SIG-M5 (cell line): ENCODE measurements around the gene CLSTN2.

ENCODE experiments used
- DNase-seq: peaks from one replicate; lab custom pipeline; 2025; lab: John Stamatoyannopoulos, UW

The CLSTN2 gene

GRCh38 chr3:140341817-140342403 lies 406.9 kb downstream of the CLSTN2 start:
- DNase-seq = no peak

DNA sequence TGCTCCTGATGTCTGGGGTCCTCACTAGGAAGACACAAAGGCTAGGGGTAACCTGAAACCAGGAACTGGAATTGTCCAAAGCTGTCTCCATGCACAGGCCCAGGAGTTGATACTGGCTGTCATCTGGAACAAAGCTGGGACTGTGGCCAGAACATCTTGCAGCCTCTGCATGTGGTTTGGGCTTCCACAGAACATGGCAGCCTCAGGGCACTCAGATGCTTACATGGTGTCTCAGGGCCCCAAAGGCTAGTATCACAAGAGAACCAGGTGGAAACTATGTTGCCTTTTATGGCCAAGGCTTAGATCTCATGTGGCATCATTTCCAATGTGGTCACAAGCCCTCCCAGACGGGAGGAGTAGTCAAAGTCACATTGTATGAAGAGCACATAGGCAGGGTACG lies 407.7 kb downstream of the CLSTN2 start:
- no peak for DNase-seq

- no peak for DNase-seq
Observed at GRCh38 chr3:140343211-140344081, 408.5 kb downstream of the CLSTN2 start.

- no peak for DNase-seq
Observed at GRCh38 chr3:140344082-140344454, 409.1 kb downstream of the CLSTN2 start.

DNA sequence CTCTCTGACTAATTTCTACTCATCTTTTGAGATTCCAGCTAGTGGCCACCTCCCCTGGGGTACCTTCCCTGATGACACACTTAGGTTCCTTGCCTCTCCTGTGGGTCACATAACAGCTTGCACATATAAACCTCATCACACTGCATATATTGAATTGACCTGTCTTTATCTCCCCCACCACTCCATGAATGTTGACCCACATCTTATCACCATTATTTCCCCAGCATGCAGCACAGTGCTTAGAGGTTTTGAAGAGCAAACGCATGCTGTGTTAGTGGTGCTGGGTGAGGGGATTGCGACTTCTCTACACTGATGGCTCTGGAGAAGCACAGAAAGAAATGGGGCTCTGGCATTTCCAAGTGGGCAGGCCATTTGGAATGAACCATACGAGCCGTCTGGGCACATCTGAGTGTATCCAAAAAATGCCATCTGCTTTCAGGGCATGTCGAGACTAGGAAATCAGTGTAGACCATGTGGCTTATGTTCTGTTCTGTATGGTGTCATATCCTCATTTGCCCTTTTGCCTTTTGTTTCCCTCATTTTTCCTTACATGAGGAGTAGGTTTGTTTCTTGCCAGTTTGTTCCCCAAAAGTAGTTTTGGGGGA lies 409.7 kb downstream of the CLSTN2 start:
- no peak for DNase-seq

GRCh38 chr3:140347151-140347550 lies 412.2 kb downstream of the CLSTN2 start:
- DNase-seq = no peak

- no peak for DNase-seq
Observed at GRCh38 chr3:140349938-140350337, 415.0 kb downstream of the CLSTN2 start.

DNA sequence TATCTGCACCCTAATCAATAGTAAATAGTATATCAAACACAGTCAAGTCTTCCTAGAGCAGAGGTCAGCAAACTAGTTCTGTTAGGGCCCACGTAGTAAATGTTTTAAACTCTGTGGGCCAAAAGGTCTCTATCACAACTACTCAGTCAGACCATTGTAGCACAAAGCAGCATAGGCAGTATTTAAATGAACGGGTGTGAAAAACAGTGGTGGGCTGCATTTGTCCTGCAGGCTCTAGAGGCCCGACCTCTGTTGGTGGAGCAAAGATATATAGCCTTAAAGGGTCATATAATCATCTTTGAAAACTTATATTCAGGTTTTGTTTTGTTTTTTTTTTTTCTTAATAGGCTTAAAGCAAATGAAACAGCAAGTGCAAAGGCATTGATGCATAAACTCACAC lies 416.5 kb downstream of the CLSTN2 start:
- DNase-seq = no peak

DNA sequence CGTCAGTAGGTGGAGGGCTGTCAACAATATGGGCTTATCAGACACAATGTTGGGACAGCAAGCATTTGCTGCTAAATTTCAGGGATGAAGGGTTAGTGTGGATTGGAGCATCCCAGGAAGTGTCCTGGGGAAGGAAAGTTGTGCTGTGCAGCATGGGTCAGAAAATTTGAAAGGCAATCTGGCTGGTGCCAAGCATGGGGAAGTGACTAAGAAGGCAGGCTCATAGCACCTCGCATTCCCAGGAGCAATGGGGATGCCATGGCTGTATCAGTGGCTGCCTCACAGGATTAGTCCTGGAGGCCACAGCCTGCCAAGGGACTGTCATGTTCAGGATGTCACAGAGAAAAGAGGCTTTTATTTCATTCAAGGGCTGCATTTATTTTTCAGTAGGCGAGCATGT lies 420.5 kb downstream of the CLSTN2 start:
- DNase-seq = no peak

- no peak for DNase-seq
Observed at GRCh38 chr3:140358686-140359085, 423.7 kb downstream of the CLSTN2 start.

GRCh38 chr3:140359233-140359995 lies 424.4 kb downstream of the CLSTN2 start:
- DNase-seq = no peak

DNA sequence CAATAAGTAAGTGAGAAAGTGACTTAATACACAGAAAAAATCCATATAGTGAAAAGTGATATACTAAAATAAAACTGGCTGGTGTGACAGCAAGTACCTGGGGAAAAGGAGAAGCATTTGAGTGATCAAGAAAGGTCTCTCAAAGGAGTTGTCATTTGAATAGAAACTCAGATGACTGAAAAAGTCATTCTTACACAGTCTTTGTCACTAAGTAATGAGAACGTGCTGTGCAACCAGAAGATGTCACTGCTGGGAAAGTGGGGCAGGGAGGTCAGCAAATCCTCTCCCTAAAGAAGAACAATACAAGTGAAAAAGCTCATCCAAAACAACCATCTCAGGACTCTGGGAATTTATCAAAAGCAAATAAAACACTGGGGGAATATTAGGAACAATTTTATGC lies 425.3 kb downstream of the CLSTN2 start:
- DNase-seq = no peak

GRCh38 chr3:140363801-140364200 lies 428.8 kb downstream of the CLSTN2 start:
- DNase-seq = no peak

GRCh38 chr3:140365872-140366697 lies 431.1 kb downstream of the CLSTN2 start:
- no peak for DNase-seq

DNA sequence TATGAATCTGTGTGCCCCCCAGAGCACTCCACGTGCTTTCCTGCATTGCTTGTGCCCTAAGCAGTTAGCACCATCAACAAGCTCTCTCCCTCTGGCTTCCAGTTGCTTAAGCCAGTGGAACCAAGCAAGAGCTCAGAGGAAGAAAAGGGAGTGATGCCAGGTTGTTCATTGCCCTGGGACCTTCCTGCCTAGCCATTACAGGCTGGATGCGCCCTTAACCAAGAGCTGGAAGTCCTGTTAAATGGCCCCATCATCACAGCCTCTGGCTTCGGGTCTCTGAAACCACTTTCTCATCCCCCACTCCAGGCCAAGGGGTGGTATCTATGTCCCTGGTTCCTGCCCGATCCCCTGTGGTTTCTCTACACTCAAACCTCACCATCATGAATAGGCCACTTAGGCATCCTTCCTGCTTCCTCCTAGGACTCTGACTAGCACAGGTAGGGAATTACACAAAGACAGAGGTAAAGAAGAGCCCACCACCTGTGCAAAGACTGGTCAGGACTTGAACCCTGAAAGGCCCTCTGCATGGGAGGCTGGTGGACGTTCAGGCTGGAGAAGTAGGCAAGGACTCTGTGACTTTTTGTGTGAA lies 433.3 kb downstream of the CLSTN2 start:
- DNase-seq = no peak

DNA sequence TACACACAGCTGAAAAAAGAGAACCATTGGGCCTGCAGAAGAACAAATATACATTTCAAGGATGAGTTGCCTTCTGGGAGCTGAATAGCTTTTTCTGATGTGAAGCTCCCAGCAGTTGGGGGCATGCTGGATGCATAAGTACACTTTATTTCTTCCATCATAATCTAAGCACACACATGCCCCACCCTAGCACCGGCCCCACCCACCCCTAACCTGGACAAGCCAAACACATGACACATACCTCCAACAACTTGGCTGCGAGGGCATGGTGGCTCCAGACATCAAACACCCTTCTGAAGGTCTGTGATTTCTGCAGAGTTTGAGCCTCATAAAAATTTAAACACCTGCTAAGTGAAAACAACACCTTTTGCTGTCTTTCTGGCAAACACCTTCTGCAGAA lies 435.7 kb downstream of the CLSTN2 start:
- no peak for DNase-seq

- DNase-seq = no peak
Observed at GRCh38 chr3:140373234-140373633, 438.2 kb downstream of the CLSTN2 start.

- DNase-seq = no peak
Observed at GRCh38 chr3:140375002-140375401, 440.0 kb downstream of the CLSTN2 start.

DNA sequence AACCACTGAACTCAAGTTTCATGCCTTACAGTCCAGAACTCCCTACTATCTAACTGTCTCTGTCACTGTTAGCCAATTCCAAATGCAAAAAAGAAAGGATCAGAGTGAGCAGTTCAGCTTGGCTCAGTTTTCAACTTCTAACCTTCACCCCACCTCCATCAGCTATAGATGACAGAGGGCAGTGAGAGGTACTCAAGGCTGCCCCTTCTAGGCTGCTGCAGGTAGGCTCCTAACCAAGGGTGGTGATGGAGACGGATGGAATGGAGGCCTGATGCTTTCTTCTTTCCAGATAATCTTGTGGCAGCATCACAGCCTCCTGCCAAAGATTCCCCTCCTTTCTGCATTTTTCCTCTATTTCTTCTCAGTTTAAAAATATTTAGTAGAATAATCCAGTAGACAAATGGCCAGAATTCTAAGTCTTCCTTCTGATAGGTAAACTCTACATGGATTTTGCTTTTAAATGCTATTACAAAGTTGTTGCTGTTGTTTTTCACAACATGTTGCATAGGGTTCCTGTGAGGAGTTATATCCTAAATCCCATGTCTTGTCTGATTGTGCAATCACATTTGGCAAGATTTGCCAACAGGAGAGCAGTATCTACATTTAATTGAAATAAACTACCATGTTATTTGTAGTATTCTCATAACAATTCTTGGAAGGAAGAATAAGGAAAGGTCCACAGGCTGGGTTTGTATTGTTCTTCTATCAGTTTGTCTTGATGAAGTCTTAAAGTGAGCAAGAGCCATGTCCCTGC lies 441.3 kb downstream of the CLSTN2 start:
- no peak for DNase-seq

DNA sequence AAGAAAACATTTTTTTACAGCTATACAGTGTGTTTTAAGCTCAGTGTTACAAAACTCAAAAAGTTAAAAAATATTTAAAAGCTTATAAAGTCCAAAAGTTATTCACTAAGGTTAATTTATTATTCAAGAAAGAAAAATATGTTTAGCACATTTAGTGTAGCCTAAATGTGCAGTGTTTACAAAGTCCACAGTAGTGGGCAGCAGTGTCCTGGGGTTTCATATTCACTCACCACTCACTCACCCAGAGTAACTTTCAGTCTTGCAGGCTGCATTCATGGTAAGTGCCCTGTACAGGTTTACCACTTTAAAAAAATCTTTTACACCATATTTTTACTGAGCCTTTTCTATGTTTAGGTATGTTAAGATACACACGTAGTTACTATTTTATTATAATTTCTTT lies 442.7 kb downstream of the CLSTN2 start:
- no peak for DNase-seq
